Fibroblast of upper back skin (primary cell): Measurements from ENCODE around the gene VAV3.

Source experiments
- DNase-seq: peaks from one replicate; pipeline ENCODE4 v3.0.0-alpha.2; 2013

VAV3 gene

DNA sequence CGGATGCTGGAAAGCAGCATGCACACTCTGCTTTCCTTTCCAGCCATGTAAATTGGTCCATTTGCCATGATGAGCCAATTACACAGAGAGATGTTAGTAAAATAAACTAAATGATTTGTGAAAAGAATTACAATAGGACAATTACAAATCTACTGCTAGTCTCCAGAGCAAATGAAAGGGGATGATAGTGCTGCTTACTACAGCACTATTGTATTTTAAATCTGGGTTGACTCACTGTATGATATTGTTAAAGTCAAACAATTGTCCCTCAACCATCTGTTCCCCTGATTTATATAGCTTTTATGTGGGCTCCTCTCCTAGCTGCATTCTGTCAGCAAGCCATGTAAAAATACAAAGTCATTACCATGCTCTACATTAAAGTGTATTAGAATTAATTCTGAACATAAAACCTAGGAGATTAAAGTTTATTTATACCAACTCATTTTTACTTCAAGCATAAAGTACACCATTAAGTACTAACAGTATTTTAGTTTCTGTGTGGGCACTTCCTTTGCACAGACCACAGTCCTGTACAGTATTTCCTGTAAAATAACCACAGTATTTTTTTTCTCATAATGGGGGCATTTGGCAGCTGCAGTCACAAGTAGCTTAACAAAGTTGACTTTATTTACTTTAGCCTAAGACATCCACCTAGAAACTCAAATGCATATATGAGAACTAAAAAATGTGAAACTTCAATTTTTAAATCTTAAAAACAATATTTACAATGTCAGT is 135.8 kb downstream of the VAV3 start:
- peak; percentile 25 for DNase-seq

DNA sequence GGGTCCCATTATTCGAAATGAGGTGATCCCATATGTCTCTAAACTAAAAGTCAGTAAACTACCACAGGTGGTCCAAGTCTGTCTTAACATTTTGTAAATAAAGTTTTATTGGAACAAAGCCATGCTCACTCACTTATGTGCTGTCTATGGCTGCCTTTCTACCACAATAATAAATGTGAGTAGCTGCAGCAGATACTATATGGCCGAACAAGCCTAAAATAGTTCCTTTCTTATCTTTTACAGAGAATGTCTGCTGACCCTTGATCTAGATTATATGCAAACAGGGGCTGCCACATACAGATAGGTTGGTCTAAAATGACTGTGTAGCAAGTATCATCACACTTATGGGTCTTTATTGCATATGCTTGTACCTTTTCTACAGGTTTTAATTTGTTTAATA is 140.0 kb downstream of the VAV3 start:
- DNase-seq, result no peak

DNA sequence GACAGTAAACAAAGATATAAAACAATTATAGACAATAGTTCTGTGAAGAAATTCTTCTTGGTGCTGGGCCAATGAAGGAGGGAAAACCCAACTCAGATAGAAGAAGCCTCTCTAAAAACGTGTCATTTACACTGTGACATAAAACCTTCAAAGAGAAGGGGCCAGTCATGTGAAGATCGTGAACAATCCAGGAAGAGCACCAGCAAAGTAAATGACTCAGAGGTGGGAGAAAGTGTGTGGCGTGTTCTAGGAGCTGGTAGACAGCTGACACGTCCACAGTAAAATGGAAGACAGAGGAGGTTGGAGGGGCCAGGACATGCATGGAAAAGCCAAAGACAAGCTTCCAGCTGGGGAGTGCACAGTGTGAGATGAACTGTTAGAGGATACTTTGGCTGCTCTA is 143.6 kb downstream of the VAV3 start:
- DNase-seq, result no peak

DNA sequence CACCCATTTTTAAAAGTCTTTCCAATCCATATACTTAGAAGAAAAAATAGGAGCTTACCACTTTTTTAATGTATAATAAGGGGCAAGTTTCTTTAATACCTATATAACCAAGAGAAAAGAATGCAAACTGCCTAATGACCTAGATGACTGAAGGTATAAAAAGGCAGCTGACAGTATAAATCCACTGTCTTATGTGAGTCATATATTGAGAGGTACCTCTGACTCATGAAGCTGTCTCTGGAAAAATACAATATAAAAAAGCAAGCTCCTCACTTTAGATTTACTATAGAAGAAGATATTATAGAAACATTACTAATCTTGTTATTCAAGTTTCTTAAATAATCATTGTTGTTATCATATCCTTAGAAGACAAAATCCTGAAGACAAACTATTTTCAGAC is 144.2 kb downstream of the VAV3 start:
- DNase-seq, result peak; percentile 31

DNA sequence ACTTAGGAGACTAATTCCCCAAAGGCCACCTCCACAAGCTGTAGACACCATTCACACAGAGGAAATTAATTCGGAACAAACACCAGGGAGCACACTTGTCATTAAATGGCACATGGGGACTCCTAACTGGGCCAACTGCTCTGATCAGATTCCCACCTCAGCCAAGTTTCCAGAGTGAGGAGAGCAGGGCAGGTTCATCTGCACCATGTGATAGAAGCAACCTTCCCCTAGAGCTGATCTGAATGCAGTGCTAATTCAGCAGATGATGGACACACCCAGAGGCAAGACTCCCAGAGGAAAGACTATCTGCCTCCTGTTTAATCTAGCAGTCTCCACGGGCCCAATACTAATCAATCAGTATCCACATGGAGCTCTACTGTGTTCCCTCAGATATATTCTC is 147.0 kb downstream of the VAV3 start:
- DNase-seq, result no peak

DNA sequence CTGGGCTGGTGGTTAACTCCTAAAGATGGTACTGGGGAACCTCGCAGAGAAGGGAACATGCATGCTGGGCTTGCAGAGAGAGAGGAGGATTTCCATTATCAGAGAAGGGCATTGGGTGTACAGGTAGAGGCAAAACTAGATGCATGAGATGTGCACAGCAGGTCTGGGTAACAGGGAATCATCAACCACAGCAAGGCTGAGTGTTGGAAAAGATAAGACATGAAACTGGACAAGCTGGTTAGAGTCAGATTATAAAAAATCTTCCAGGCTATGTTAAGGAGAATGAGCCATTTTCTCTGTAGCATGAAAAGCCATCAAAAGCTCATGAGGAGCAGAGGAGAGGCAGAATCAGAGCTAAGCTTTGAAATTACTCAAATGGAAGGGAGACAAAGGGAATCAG is 147.8 kb downstream of the VAV3 start:
- DNase-seq, result no peak

DNA sequence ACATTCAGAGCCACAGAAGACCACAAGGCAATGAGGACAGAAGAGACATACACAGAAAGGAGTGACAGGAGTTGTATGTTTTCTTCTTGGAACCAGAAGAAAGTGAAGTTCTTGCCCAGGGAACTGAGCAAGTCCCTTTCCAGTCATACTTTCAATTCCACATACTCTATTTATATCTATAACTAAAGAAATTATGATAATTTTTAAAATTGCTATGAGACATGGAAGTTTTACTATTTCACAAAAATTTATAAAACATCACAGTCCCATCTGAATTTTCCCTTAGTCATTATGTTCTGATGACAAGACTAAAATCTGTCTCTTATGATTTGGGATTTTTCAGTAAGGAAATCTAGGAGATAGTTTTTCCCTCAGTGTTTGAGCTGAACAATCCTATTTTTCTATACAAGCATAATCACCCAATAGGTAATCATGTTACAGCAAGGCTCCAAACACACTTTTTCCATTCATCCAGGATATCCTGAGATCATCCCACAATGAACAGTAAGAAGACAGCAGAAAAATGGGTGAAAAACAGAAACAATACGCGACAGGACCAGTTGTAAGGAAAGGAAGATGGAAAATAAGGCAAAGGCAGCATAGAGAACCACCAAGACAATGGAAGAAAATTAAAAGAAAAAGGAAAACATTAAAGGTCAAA is 154.6 kb downstream of the VAV3 start:
- no peak for DNase-seq

DNA sequence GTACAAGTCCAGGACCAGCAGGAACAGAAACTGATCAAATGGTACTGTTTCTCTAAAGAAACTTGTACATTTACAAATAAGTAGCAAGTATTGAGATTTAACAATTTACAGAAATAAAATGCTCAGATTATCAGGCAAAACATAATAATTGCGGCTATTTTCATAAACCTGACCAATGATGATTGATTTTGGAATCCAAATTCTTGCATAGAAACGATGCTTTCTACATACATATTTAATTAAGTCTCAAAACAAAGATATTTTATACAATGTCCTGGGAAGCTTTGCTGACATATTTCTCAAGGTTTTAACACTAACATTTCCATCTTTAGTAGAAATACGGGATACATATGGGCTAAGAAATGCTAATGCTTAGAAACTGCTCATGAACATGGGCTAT is 157.1 kb downstream of the VAV3 start:
- no peak for DNase-seq

DNA sequence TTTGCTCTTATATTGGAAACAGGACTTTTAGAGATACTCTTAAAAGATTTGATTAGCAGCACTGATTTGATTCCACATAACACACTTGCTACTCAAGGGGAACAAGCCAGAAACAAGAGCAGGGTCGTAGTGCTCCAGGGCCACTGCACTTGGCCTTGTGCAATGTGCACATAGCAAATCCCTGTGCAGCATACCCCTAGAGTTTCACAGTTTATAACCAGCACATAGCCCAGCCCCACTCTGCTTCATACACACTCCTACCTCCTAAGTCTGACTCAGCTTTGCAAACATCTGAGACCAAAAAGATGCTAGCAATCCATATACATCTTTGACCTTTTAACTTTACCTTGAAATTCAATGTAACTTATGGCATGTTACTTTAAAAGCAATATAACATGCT is 157.6 kb downstream of the VAV3 start:
- DNase-seq, result no peak

DNA sequence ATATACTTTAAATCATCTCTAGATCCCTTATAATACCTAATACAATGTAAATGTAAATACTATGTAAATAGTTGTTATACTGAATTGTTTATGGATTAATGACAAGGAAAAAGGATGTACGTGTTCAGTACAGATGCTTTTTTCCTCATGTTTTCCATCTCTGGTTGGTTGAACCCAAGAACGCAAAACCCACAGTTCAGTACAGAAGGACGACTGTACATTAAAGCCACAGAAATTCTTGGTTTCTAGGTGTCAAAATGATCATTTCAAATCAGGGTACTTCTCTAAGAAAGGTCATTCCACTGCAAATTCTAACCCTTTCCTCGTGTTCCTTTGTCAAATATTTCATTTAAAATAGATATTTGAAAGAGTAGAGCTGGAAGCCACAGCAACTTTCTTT is 158.1 kb downstream of the VAV3 start:
- DNase-seq, result no peak

DNA sequence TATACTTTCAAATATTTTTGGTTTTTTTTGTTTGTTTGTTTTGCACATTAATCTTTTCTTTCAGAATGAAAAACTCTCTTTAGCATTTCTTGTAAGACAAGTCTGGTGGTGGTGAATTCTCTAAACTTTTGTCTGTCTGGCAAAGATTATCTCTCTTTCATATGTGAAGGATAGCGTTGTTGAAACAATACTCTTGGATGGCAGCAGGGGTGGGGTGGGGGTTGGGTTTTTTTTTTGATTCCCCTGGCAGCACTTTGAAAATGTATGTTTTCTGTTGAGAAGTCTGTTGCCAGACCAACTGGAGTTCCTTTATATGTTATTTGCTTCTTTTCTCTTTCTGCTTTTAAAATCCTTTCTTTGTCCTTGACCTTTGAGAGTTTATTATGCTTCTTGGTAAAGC is 160.2 kb downstream of the VAV3 start:
- no peak for DNase-seq

DNA sequence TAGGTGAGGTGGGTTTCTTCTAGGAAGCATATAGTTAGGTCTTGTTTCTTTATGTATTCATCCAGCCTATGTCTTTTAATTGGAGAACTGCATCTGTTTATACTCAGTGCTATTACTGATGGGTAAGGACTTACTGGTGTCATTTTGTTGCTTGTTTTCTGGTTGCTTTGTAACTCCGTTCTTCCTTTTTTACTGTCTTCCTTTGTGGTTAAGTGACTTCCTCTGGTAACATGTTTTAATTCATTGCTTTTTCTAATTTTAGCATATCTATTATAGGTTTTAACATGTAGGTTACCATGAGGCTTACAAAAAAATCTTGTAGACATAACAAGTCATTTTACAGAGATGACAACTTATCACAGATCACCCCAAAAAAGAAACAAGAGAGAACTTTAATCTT is 160.8 kb downstream of the VAV3 start:
- DNase-seq, result no peak

DNA sequence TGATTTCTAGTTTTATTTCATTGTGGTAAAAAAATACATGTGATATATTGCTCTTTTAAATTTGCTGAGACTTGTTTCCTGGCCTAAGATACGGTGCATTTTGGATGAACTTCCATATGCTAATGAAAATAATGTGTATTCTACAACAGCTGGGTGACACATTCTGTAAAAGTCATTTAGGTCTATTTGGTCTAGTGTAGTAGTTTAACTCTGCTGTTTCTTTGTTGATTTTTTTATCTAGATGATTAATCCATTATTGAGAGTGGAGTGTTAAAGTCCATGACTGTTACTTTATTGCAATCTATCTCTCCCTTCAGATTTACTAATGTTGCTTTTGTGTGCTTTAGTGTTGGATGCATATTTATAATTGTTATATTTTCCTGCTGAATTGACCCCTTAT is 161.4 kb downstream of the VAV3 start:
- DNase-seq, result no peak

DNA sequence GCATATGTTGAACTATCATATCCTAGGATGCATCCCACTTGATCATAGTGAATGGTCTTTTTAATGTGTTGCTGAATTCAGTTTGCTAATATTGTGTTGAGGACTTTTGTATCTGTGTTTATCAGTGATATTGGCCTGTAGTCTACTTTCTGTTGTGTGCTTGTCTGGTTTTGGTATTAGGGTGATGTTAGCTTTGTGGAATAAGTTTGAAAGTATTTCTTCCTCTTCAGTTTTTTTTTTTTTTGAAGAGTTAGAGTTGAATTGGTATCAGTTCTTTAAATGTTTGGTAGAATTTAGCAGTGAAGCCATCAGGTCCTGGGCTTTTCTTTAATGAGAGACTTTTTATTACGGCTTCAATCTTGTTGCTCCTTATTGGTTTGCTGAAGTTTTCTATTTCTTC is 162.3 kb downstream of the VAV3 start:
- DNase-seq, result no peak

DNA sequence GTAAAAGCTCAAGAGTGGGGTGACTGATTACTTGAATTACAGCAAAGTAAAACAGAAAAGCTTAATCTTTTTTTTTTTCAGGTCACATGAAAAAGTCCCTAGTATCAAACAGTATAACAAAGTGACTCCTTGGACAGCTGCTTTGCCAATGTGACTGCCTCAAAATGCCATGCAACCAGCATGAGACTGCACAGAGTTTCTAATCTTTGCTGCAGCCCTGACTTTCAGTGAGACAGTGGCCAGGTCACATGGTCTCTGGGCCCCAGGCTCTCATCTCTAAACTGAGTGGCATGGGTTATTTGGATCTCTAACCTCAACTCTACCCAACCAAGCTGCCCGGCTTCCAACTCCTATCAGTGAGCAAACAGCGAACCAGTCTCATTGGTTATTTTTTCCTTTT is 169.0 kb downstream of the VAV3 start:
- no peak for DNase-seq

DNA sequence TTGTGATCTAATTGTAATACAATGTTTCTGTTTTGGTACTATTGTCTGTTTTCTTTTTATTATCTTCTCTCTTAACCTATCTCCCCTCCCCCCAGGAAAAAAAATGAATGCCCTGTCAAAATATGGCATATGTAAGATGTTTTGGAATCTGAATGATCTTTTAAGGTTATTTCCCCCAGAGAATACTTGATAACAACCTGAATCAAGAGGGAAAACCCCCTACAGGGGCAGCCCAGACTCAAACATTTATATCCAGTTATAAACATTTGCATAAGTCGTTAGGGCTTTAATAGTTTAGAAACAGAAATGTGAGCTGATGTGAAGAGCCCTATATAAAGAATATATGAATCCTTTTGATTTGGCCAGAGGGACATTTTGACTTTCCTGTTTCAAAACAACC is 169.5 kb downstream of the VAV3 start:
- DNase-seq, result no peak

DNA sequence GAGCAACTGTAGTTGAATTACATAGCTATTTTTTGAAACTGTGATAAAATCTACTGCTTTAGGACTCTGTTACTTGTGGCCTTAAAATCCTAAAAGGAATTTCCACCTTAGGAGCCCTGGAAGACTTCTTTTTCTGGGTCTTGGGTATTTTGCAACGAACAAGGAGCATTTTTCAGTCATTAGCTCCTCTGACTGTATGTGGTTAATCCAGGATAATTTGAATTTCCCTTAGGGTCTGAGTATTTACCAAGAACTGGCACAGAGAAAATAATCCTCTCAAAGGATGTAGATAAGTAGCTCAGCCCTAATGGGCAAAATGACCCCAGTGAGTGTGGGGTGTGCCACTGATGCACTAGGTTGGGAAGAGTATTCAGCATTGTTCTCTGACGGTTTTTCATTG is 170.4 kb downstream of the VAV3 start:
- no peak for DNase-seq

DNA sequence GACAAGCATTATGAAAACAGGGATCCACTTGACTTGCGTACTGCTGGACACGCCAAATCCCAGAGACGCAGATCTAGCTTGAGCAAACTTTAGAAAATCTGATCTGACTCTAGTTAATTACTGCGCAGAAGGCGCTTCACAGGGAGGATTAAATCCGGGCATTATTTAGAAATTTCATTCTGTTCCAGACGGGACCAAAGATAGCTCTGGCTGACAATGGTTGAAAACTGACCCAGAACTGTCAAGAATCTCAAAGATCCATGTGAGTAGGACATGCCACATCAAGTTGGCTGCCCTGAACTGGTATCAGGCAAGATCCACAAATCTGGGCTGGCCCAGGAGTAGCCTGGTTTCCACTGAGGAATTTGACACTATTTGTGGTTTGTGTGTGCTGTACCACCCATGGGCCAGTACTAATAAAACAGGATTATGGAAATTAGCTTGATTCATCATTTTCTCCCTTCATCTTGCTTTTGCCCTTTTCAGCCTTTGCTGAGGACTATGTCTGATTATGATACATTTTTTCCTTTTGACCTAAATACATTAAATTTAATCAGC is 171.0 kb downstream of the VAV3 start:
- no peak for DNase-seq

DNA sequence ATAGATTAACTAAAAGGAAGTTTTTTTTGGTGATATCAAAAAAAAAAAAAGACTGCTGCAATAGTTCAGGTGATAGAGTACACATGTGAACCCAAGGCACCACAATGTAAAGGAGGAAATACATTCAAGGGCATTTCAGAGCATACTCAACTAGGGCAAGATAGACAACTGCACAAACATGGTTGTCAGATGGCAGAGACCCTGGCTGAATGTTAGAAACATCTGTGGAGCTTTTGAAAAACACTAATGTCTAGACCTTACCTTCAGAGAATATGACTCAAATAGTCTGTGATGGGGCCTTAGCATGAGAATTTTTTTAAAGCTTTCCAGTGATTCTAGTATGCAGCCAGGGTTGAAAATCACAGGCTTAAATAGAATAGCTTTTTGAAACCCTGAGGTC is 173.6 kb downstream of the VAV3 start:
- DNase-seq, result no peak

DNA sequence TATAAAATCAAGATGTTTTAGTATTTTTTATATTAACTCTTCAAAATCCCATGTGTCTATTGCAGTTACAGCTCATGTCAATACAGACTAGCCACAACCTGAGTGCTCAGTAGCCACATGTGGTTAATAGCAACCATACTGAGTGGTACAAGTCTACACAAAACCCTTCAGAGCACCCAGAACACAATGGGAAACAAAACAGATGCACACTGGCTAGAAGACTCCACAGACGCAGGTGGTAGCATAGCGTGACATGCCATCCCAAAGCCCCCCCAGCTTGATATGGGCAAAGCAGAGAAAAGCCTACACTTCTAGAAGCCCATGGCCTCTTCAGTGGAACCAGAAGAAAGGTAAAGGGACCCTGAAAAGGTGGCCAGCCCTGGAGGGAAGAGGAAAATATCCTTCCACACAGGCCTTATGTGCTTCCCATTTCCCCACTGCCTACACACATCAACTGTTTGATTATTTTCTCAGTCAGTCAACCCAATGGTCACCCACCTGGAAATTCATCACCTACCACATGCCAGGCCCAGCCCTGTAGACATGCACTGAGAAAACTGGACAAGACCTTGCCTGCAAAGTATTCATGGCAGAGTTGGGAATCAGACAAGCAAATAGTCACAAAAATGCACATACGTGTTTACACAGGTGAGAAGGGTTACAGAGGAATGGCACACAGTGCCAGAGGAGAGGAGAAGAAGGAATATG is 175.0 kb downstream of the VAV3 start:
- no peak for DNase-seq

DNA sequence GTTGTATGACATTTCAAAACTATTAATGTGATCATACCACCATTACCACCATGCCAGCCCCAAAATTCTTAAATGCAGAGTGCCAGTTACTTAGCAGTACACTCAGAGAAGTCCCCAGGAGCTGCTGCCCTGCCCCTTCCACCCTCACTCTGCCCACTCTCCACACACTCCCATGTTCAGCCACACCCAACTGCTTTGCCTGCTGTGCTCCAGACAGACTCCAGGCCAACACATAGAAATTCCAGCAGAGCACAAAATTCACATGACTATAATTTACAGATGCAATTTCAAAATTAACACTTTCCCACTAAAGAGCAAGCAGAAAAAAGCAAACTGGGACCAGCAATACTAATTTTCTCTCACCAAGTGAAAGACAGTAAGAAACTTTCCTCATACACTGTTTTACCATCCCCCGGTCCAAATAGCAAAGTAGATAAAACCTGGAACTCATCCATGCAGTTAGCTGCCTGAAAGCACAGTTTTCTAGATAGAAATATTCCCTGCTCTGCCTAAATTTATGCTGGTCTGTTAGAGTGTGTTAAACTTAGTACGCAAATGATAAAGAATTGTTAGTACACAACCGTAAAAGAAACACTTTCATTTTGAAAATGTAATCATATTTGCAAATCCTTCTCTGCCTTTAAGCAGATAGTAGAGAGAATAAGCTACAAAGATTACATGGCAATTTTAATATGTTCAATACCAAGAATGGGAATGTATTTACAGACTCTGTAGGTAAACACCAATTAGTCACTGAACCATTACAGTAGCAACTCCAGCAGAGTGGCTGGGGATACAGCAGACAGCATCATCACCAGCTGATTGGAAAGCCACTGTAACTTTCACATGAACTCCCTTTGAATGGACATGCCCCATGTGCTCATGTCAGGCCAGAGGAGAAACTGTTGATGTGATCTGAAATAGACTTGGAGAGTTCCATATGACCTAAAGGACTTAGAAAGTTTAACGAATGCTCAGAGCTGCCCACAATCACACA is 176.5 kb downstream of the VAV3 start:
- DNase-seq, result no peak

DNA sequence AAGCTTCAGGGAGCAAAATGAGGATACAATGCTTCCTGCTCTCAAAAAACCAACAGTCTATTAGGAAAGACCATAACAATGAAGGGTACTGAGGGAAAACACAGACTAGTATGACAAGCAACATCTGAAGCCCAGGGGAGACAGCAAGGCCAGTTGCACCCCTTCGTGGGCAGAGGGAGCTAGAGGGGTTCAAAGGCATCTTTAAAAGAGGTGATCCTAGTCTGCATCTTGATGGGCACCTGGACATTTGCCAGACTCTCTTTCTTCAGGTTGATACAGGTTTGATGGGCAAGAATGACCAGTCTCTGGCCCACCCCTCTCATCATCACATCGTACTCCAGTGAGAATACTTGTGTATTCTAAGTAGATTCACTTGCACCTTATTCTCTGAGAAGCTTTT is 177.7 kb downstream of the VAV3 start:
- DNase-seq, result no peak
